RWPE2 (cell line): Measurements from ENCODE around the gene MSRB1.
A peak's percentile ranks its signal among the peaks of the same experiment; 100 is the strongest.

Source experiments
- ATAC-seq: fragments of 200-7000 bp; cut with Tn5 transposase; 3 replicates; pipeline ENCODE4 v1.9.1; 2021; ENCODE audit warnings: low read depth
- DNase-seq: peaks from one replicate; pipeline ENCODE4 v3.0.0-alpha.2; 2020; ENCODE audit warnings: low spot score
- H3K27ac ChIP-seq: fragments of 450-650 bp; 2 replicates; pipeline ENCODE4 v1.5.1; 2017; ENCODE audit warnings: mild to moderate bottlenecking; ENCODE audit not compliant: poor library complexity, severe bottlenecking
- H3K27me3 ChIP-seq: fragments of 250-450 bp; sonication (Bioruptor Pico); 2 replicates; pipeline ENCODE4 v1.5.1; 2021; ENCODE audit warnings: mild to moderate bottlenecking, moderate library complexity; ENCODE audit not compliant: insufficient read depth, poor library complexity, severe bottlenecking
- H3K36me3 ChIP-seq: fragments of 250-450 bp; sonication (Bioruptor Pico); 2 replicates; pipeline ENCODE4 v1.5.1; 2020; ENCODE audit warnings: low read depth, mild to moderate bottlenecking, moderate library complexity
- H3K4me1 ChIP-seq: fragments of 250-450 bp; sonication (Bioruptor Pico); 2 replicates; pipeline ENCODE4 v1.5.1; 2021; ENCODE audit warnings: mild to moderate bottlenecking, moderate library complexity; ENCODE audit not compliant: insufficient read depth, poor library complexity, severe bottlenecking
- H3K4me3 ChIP-seq: fragments of 250-450 bp; sonication (Bioruptor Pico); 2 replicates; pipeline ENCODE4 v1.5.1; 2021; ENCODE audit warnings: mild to moderate bottlenecking, moderate library complexity; ENCODE audit not compliant: severe bottlenecking
- H3K9me3 ChIP-seq: fragments of 250-450 bp; sonication (Bioruptor Pico); 2 replicates; pipeline ENCODE4 v1.5.1; 2021; ENCODE audit warnings: mild to moderate bottlenecking, moderate library complexity; ENCODE audit not compliant: severe bottlenecking
- TF ChIP-seq, protein P1 (sequence below): fragments of 450-650 bp; IDR thresholded peaks from one replicate; pipeline ENCODE4 v1.5.1; 2017; ENCODE audit warnings: mild to moderate bottlenecking, moderate library complexity; ENCODE audit not compliant: poor library complexity, severe bottlenecking

The MSRB1 gene

DNA sequence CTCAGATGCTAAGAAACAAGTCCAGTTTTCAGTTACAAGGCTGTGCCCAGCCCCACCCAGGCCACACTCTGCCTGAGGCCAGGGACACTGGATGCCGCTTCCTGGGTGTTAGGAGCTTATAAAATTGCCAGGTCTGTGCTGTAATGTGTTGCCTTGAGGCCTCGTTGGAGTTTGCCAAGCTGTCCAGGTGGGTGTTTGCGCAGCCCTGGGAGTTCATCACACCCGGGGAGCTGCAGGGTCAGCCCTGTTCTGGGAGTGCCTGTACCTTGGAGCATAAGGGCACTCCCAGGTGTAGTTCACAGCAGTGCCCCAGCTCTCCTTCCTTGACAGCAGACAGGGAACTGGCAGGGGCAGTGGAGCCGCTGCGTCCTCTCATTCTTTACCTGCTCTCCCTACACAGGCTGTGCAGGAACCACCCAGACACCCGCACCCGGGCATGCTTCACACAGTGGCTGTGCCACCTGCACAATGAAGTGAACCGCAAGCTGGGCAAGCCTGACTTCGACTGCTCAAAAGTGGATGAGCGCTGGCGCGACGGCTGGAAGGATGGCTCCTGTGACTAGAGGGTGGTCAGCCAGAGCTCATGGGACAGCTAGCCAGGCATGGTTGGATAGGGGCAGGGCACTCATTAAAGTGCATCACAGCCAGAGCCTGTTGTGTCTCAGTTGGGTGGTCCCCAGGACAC is 42.6 kb upstream of the MSRB1 start:
- Histone ChIP-seq H3K36me3 (peaks cover 19% of the 10 kb centered on the region), H3K9me3 (no peaks in the 10 kb centered on the region), H3K27ac (peak overlapping the region; percentile 47), H3K4me3 (peak overlapping the region; percentile 70), H3K4me1 (peaks cover 5% of the 10 kb centered on the region), H3K27me3 (peaks cover 3% of the 10 kb centered on the region)
- ATAC-seq (no peak), DNase-seq (no peak)
- TF ChIP-seq, protein P1, sequence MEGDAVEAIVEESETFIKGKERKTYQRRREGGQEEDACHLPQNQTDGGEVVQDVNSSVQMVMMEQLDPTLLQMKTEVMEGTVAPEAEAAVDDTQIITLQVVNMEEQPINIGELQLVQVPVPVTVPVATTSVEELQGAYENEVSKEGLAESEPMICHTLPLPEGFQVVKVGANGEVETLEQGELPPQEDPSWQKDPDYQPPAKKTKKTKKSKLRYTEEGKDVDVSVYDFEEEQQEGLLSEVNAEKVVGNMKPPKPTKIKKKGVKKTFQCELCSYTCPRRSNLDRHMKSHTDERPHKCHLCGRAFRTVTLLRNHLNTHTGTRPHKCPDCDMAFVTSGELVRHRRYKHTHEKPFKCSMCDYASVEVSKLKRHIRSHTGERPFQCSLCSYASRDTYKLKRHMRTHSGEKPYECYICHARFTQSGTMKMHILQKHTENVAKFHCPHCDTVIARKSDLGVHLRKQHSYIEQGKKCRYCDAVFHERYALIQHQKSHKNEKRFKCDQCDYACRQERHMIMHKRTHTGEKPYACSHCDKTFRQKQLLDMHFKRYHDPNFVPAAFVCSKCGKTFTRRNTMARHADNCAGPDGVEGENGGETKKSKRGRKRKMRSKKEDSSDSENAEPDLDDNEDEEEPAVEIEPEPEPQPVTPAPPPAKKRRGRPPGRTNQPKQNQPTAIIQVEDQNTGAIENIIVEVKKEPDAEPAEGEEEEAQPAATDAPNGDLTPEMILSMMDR: no peak

DNA sequence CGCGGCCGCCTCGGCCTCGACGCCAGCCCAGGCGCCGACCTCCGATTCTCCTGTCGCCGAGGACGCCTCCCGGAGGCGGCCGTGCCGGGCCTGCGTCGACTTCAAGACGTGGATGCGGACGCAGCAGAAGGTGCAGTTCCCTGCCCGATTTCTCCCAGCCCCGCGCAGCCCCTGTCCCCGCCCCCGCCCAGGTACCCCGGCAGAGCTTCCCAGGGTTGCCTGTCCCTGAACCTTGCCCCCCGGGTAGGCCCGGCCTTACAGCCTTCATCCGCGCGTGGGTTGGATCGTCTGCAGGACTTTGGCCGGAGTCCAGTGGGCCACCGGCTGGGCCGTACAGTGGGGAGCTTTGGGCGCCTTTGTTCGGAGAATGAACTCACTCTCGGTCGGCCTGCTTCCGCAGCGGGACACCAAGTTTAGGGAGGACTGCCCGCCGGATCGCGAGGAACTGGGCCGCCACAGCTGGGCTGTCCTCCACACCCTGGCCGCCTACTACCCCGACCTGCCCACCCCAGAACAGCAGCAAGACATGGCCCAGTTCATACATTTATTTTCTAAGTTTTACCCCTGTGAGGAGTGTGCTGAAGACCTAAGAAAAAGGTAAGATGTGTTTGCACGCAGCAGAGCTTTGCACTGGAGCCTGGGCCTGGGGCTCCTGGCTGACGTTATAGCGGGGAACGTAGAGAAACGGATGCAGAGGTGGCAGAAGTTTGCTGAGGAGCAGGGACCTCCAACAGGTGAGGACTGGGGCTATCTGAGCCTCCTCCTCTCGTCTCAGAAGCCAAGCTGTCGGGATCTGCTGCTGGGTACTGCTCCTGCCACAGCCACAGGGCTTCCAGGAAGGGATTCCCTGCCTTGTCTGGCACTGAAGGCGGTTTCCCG is 41.6 kb upstream of the MSRB1 start:
- TF ChIP-seq, protein P1: no peak
- Histone ChIP-seq H3K27ac (peak overlapping the region; percentile 47), H3K4me3 (peak overlapping the region; percentile 70), H3K27me3 (no peaks in the 10 kb centered on the region), H3K36me3 (peaks cover 19% of the 10 kb centered on the region), H3K9me3 (no peaks in the 10 kb centered on the region), H3K4me1 (peaks cover 5% of the 10 kb centered on the region)
- DNase-seq: no peak
- ATAC-seq: no peak

DNA sequence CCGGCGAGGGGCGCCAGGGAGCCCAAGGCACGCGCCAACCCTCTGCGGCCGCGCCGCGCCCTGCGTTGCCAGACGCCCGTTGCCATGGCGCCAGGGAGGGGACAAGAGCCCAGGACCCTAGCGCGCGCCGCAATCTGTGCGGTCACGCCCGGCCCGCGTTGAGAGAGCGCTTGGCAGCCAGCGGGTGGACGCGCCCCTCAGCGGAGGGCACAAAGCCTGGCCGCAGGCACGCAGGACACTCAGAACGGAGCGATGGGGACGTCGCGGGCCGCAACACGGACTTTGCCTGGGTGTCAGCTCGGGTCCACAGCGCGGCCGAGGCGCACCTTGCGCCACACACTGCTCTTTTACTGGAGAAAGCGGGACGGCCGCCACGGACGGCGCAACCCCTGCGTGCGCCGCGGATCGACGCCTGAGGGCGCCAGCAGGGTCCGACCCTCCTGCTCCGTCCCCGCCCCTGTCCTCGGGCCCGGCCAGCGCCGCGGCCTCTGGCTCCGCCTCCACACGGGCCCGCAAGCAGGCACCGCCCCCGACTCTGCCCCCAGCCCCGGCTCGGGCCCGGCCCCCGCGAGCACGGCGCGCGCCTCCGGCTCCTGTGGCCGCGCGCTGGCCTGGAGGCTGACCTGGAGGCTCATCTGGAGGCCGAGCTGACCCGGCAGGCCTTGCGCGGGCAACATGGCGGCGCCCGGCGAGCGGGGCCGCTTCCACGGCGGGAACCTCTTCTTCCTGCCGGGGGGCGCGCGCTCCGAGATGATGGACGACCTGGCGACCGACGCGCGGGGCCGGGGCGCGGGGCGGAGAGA is 40.7 kb upstream of the MSRB1 start, which contains the start of gene GFER:
Gene GFER, plus strand, starts transcription at position 650 of the 803 bp plus-strand sequence. Its CDS starts 26 bp downstream, at position 676.
- Histone ChIP-seq H3K4me1 (peaks cover 5% of the 10 kb centered on the region), H3K27me3 (no peaks in the 10 kb centered on the region), H3K4me3 (peak within 1 kb of the TSS; percentile 70), H3K27ac (peak within 1 kb of the TSS; percentile 47), H3K9me3 (no peaks in the 10 kb centered on the region), H3K36me3 (peaks cover 21% of the 10 kb centered on the region)
- no peak for DNase-seq
- ATAC-seq: peak; percentile 66
- TF ChIP-seq, protein P1: peak; percentile 50

DNA sequence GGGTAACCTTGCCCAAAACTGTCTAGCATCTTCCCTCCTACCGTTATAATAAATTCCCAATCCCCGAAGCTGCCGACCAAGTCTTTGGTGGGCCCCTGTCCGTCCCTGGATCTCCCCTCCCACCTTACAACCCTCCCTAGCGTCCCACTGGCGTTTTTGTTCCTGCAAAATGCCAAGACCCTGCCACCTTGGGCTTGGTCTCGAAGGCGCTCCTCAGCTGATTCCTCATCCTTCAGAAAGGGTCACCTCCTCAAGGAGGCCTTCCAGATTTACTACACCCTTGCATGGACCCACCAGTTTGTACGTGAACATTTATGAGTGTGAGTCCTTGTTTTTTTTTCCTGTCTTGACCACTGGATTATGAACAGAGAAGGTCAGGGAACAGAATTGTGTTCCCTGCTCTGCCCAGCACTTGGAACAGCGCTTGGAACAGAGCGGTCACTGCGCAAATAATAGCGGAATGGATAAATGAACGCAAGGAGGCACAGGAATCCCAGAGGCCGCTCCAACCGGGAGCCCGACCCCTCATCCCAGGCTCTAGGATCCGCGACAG is 40.1 kb upstream of the MSRB1 start:
- H3K27ac ChIP-seq: no peak overlapping the region
- H3K4me3 ChIP-seq: peak overlapping the region; percentile 70
- H3K36me3 ChIP-seq: peaks cover 28% of the 10 kb centered on the region
- H3K9me3 ChIP-seq: no peaks in the 10 kb centered on the region
- TF ChIP-seq, protein P1: no peak
- H3K27me3 ChIP-seq: no peaks in the 10 kb centered on the region
- DNase-seq: no peak
- H3K4me1 ChIP-seq: peaks cover 5% of the 10 kb centered on the region
- no peak for ATAC-seq
